ENCODE results near the gene PAQR9.
"Not testable (repeated sequence)": the region's sequence is repeated elsewhere in the genome, so short reads cannot be mapped to it uniquely, and the experiment has no call there.

The PAQR9 gene

DNA sequence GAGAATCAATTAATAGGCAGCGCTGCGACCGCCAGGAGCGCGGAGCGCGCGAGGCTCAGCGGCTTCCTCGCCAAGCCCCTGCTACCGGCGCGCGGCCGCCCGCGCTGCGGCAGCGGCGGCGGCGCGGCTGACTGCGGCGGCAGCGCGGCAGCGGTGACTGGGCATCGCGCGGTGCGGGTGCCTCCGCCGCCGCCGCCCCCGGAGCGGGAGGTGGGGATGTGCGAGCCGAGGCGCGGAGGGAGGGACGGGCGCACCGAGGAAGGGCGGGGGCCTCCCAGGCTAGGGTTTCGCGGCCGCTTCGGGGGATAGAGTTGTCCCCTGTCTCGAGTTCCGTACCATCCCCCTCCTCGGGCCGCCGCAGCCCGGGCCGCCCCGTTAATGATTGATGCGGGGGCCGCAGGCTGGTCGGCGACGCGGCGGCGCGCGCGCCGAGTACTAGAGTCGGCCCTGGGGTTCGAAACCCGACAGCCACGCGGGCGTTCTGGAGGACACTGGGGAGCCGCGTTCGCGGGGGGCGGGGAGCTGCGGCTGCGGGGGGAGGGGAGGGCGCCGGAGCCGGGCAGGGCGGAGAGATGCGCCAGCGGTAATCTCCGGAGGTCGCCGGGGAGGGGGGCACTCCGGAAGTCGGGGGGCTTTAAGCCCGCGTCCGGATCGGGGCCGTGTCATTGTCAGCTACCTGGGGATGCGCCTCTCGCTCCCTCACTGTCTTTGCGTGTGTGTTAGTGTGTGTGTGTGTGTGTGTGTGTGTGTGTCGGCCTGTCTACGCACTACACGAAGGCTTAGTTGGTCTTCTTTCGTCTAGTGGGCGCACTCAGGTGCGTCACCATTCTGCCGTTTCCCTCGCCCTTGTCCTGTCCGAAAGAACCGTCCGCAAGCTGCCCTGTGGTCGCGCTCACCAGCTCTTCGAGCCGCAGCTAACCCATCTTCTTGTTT is at the start of gene PAQR9:
PAQR9 (minus strand) TSS at position 159 of the 933 bp plus-strand sequence. CDS start 338 bp downstream, outside the sequence.
- DNase-seq, result peak; percentile 68

GRCh38 chr3:143011705-143012104 is 48.2 kb upstream of the PAQR9 start:
- DNase-seq, result no peak

GRCh38 chr3:143010024-143010423 is 46.5 kb upstream of the PAQR9 start:
- no peak for DNase-seq

DNA sequence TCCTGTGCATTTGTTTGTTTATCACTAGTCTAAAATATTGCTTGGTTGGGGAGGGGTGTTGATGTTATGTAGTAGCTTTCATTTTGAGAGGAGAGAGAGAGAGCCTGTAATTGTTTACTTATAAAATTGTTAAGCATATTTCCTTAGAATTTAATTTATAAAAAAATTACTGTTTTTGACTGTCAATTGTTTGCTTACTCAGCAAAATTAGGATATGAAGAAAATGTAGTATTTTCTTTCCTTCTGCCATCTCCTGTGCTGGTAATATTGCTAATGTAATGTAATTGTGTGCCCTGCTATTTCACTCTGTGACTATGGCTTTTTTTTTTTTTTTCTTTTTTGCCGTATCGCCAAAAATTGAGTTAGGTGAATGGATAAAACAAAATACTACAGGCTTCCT is 41.3 kb upstream of the PAQR9 start:
- DNase-seq, result no peak

GRCh38 chr3:143002727-143003126 is 39.3 kb upstream of the PAQR9 start:
- DNase-seq, result no peak

DNA sequence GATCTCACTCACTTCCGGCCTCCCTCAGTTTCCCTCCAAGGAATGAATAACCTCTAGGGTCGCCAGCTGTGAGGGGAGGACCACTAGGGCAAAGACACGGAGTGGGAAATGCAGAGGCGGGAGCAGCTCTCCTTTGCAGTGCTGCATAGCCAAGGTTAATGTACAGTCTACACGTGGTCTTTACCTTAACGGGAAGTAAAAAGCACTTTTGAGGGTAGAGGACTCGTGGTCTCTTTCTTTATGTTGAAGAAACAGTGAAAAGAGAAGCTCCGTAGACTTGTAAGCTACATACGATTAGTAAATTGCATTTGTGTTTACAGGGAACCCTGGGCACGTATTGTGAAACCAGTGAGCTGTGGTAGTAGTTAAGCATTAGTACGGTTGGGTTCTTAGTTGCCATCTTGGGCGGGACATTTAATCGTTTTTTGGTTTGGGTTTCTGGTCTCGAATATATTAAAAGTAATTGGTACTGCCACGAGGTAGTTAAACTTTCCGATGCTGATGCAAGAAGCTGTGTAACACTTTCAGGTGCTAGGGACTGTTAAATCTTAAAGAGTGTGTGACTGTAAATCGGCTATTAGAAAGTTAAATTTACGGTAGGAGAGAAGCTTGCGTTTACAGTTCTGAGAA is 38.7 kb upstream of the PAQR9 start:
- DNase-seq, result no peak

- peak; percentile 99 for DNase-seq
Observed at GRCh38 chr3:143001369-143002082, 38.1 kb upstream of the PAQR9 start, which contains the start of gene U2SURP. Gene U2SURP, plus strand, starts transcription at chr3:143001570. Its CDS starts 59 bp downstream, at chr3:143001629.

GRCh38 chr3:143001034-143001368 is 37.5 kb upstream of the PAQR9 start:
- DNase-seq, result no peak

DNA sequence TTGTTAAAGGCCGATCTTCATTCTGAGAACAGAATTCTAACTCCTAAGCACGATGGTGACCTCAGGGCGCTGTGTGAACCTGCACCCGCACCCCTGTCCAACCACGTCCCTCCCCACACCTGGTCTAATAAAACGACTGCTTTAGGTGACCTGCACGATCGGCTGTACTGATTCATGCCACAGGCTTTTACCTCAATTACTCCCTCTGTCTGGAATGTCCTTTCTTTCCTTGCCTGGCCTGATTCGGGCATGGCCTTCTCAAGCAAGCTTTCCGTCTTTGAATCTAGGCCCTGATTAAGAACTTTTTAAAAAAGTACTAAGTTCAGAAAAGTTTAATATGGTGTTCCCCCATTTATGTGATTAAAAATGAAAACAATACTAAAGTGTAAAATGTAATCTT is 37.1 kb upstream of the PAQR9 start:
- DNase-seq, result peak; percentile 89

DNA sequence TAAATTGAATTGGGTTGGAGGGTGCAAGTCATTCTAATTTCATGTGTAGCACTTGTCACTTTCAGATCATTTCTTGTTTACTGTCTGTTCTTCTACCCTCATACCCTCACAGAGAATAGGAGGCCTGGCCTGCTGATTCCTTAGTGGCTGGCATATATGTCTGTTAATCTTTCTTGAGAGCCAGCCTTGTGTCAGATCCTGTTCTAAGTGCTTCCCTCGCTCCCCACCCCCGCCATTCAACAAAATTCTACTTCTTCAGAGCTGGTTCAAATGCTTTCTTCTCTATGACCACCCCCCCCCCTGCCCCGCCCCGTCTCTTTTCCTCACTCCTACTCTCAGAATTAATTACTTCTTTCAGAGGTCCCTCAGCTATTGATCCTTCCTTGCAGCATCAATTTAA is 36.4 kb upstream of the PAQR9 start:
- peak; percentile 69 for DNase-seq

- DNase-seq, result no peak
Observed at GRCh38 chr3:142998439-142998838, 35.0 kb upstream of the PAQR9 start.

DNA sequence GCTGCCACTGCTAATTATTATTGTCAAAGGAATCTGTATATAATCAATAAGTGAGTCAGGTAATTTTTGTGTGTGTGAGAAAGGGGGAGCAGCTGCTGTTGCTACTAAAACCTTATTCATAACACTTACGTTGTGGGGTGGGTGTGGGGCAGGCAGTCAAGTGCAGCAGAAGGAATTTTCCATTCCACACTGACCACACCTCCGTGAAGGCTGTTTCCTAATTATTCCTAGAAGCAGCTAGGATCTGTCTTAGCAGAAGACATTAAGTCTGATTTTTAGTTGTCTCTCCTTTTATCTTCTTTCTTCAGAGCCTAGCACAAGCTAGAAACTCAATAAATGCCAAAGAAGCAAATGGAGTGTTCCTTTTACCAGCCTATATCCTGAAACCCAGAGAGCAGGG is 33.9 kb upstream of the PAQR9 start:
- DNase-seq, result no peak

GRCh38 chr3:142993958-142994442 is 30.5 kb upstream of the PAQR9 start:
- peak; percentile 67 for DNase-seq

DNA sequence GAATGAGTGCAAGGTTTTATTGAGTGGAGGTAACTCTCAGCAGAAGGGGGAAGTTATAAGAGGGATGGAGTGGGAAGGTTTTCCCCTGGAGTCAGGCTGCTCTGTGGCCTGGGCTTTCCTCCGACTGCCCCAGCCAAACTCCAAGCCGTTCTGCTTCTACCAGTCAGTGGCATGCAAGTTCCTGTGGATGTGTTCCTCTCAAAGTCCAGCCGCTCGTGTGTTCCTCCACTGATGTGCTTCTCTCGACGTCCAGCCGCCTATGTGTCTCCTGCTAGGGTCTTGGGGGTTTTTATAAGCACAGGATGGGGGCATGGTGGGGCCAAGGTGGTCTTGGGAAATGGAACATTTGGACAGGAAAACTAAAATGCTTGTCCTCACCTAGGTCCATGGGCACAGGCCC is 28.8 kb upstream of the PAQR9 start:
- no peak for DNase-seq

GRCh38 chr3:142990721-142991120 is 27.2 kb upstream of the PAQR9 start:
- DNase-seq, result no peak

DNA sequence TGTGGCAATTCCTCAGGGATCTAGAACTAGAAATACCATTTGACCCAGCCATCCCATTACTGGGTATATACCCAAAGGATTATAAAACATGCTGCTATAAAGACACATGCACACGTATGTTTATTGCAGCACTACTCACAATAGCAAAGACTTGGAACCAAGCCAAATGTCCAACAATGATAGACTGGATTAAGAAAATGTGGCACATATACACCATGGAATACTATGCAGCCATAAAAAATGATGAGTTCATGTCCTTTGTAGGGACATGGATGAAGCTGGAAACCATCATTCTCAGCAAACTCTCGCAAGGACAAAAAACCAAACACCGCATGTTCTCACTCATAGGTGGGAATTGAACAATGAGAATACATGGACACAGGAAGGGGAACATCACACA is 25.4 kb upstream of the PAQR9 start:
- DNase-seq, result not testable (repeated sequence)

DNA sequence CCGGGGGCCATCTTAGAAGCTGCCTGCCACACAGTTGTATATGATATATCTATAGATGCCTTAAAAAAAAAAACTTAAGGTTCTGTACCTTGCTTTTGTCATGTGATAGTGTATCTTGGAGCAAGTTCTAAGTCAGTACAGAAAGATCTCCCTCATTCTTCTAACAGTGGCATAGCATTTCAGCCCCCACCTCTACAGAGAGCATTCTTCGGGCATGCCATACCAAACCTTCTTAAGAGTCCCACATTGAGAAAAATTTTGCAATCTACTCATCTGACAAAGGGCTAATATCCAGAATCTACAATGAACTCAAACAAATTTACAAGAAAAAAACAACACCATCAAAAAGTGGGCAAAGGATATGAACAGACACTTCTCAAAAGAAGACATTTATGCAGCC is 24.7 kb upstream of the PAQR9 start:
- DNase-seq, result not testable (repeated sequence)

GRCh38 chr3:142987707-142988106 is 24.2 kb upstream of the PAQR9 start:
- DNase-seq, result no peak

DNA sequence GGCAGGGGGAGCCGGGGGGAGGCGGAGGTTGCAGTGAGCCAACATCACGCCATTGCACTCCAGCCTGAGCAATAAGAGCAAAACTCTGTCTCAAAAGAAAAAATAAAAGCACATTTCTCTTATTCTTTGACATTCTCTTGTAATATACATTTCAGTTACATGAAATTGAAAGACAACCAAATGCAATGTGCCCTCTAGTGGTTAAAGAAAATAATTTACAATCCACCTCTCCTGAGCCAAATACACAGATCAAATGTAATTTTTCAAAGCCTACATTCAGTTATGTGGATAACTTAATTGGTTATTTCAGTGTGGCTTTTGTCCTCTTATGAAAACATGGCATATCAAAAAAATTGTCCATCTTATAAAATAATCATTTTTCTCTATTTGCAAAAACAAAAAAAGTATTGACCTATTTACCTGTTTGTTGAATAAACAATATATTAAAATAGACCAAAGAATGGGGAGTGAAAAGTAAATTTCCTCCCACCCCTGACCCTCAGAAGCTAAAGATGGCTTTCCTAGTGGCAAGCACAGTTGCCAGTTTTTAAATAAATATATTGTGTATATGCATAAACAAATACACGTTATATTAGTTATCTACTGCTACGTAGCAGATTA is 23.7 kb upstream of the PAQR9 start:
- DNase-seq, result no peak

- no peak for DNase-seq
Observed at GRCh38 chr3:142984255-142984654, 20.8 kb upstream of the PAQR9 start.

DNA sequence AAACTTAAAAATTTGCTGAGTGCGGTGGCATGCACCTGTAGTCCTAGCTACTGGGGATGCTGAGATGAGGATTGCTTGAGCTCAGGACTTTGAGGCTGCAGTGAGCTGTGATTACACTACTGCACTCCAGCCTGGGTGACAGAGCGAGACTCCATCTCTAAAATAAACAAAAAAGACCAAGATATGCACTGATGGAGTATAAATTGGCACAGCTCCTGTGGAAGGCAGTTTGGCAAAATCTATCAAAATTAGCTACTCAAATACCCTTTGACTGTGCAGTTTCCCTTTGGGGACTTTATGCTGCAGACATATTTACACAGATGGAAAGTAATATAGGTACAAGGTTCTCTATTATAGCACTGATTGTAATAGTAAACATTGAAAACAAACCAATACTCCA is 19.8 kb upstream of the PAQR9 start:
- DNase-seq, result no peak

DNA sequence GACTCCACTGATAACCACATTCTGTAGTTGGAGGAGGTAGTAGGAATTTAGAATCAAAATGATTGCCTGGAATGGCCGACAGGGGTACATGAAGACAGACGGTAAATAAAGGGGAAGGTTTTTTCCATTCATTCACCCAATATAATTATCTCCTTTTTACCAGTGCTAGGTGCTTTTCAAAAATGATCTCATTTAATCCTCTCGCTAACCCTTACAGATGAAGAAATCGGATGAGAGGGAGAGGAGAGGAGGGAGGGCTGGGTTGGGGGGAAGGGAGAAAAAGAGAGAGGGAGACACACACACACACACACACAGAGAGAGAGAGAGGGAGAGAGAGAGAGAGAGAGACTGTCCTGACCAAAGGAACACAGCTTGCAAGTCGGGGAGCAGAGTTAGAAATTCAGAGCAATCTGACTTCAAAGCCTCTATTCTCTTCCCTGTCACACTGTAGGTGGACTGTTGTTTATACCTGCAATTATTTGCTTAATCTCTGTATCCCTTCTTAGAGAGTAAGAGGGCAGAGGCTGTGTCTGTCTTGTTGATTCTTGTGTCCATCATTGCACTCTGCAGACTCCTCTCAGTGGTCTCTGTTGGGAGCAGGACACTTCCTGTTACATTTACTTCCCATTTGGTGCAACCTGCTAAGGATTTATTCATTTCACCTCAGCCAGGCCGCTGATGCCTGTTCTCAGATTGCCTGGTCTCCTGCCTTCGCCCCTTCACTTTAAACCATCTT is 18.7 kb upstream of the PAQR9 start:
- no peak for DNase-seq

Measured in islet precursor cell (in vitro differentiated cells).